Activated naive CD8-positive, alpha-beta T cell treated with anti-CD3 and anti-CD28 coated beads, Interleukin-2, amount 50 U/mL, for 16 hours (primary cell): ENCODE data around the gene PICALM.

Experiments
- DNase-seq: peaks from one replicate; pipeline ENCODE4 v3.0.0-alpha.2; 2020; ENCODE audit warnings: low read depth, low spot score

Gene PICALM

GRCh38 chr11:86047275-86047991 is 21.5 kb downstream of the PICALM start:
- no peak for DNase-seq

GRCh38 chr11:86046116-86046515 is 22.8 kb downstream of the PICALM start:
- DNase-seq: no peak

- DNase-seq: no peak
These were observed 24.9 kb downstream of the PICALM start for GRCh38 chr11:86043765-86044503.

GRCh38 chr11:86041975-86042378 is 26.9 kb downstream of the PICALM start:
- DNase-seq: no peak

GRCh38 chr11:86040919-86041850 is 27.7 kb downstream of the PICALM start:
- DNase-seq: no peak

GRCh38 chr11:86039094-86039493 is 29.8 kb downstream of the PICALM start:
- no peak for DNase-seq

- DNase-seq: no peak
These were observed 31.1 kb downstream of the PICALM start for GRCh38 chr11:86037743-86038142.

GRCh38 chr11:86035920-86036319 is 33.0 kb downstream of the PICALM start:
- DNase-seq: no peak

GRCh38 chr11:86035164-86035563 is 33.7 kb downstream of the PICALM start:
- DNase-seq: no peak

- DNase-seq: no peak
These were observed 34.2 kb downstream of the PICALM start for GRCh38 chr11:86034710-86035109.

GRCh38 chr11:86021377-86021776 is 47.5 kb downstream of the PICALM start:
- no peak for DNase-seq

- DNase-seq: no peak
These were observed 50.6 kb downstream of the PICALM start for GRCh38 chr11:86018249-86018648.

- no peak for DNase-seq
These were observed 52.4 kb downstream of the PICALM start for GRCh38 chr11:86016451-86016850.

GRCh38 chr11:86015699-86016098 is 53.2 kb downstream of the PICALM start:
- no peak for DNase-seq

GRCh38 chr11:86014221-86014620 is 54.7 kb downstream of the PICALM start:
- no peak for DNase-seq

GRCh38 chr11:86013713-86014112 is 55.2 kb downstream of the PICALM start:
- DNase-seq: no peak

- DNase-seq: no peak
These were observed 57.7 kb downstream of the PICALM start for GRCh38 chr11:86011175-86011574.

GRCh38 chr11:86003654-86004053 is 65.2 kb downstream of the PICALM start:
- no peak for DNase-seq

GRCh38 chr11:86002431-86002830 is 66.5 kb downstream of the PICALM start:
- DNase-seq: no peak

- DNase-seq: no peak
These were observed 77.4 kb downstream of the PICALM start for GRCh38 chr11:85991508-85991907.

GRCh38 chr11:85989746-85990145 is 79.1 kb downstream of the PICALM start:
- DNase-seq: no peak

- DNase-seq: no peak
These were observed 80.1 kb downstream of the PICALM start for GRCh38 chr11:85988780-85989179.
